Mucosa of descending colon (tissue), 3 donors: ENCODE data around the gene BACE1-AS. TPM values are rescaled to one million over a fixed set of nuclear protein-coding genes. Genes with fewer than 3 reads are reported as not detected.

ENCODE experiments used
- ATAC-seq: fragments of 200-7000 bp; cut with Tn5 transposase; one replicate; pipeline ENCODE4 v1.9.1; 2020; ENCODE audit warnings: mild to moderate bottlenecking, moderate library complexity
- DNase-seq, 3 donors: peaks; one replicate each; pipeline ENCODE4 v3.0.0-alpha.2; 2020
- H3K36me3 ChIP-seq: fragments of 200-600 bp; one replicate; pipeline ENCODE4 v1.8.0; 2021; ENCODE audit warnings: low read depth, mild to moderate bottlenecking
- H3K4me1 ChIP-seq: fragments of 200-600 bp; one replicate; pipeline ENCODE4 v1.8.0; 2021; ENCODE audit warnings: low read depth, mild to moderate bottlenecking
- H3K4me3 ChIP-seq: fragments of 200-600 bp; one replicate; pipeline ENCODE4 v1.8.0; 2021; ENCODE audit warnings: mild to moderate bottlenecking
- H3K9me3 ChIP-seq: fragments of 200-600 bp; one replicate; pipeline ENCODE4 v1.8.0; 2021; ENCODE audit warnings: mild to moderate bottlenecking
- intact Hi-C, 2 donors: fragments of 100-400 bp; cut with DNase I in 1 of 2; cut with micrococcal nuclease in 1 of 2; formaldehyde crosslinking; loops; one replicate each; pipeline versions ENCODE4 v1.11.0 to v1.11.1; 2022; cut with DNase I, micrococcal nuclease
- total RNA-seq, 3 donors: library from RNA; stranded (reverse); fragmentation: NEBNext Ultra II Directional in 2 of 3; extraction: Animal tissue kit (Norgen Biotek cat#: 25700) in 2 of 3; gene quantifications; one replicate each; pipeline versions ENCODE4 v1.2.1 to v1.2.4, GENCODE V29; 2021 to 2023
- TF ChIP-seq, protein P1 (sequence below): fragments of 200-600 bp; IDR thresholded peaks from one replicate; pipeline ENCODE4 v1.8.0; 2022; ENCODE audit warnings: antibody characterized with exemption, mild to moderate bottlenecking
- donor health status: DM: no; HTN: no; CAD: no; lungs with moderate emphysema.
- donor health status: DM: no; HTN: no; CAD: no.
- donor health status: DM: no; HTN: yes; CAD: no.

BACE1-AS gene
- total RNA-seq, 3 donors from 2014 or later: 6.9 to 11.3 (median 7.4) TPM

- Histone ChIP-seq H3K36me3 (no peaks in the 10 kb centered on the region), H3K4me3 (no peak overlapping the region), H3K4me1 (peaks cover 8% of the 10 kb centered on the region), H3K9me3 (no peaks in the 10 kb centered on the region)
- ATAC-seq (peak; percentile 57), DNase-seq (no peak)
- intact Hi-C loops: no loop called here
- TF ChIP-seq, protein P1, sequence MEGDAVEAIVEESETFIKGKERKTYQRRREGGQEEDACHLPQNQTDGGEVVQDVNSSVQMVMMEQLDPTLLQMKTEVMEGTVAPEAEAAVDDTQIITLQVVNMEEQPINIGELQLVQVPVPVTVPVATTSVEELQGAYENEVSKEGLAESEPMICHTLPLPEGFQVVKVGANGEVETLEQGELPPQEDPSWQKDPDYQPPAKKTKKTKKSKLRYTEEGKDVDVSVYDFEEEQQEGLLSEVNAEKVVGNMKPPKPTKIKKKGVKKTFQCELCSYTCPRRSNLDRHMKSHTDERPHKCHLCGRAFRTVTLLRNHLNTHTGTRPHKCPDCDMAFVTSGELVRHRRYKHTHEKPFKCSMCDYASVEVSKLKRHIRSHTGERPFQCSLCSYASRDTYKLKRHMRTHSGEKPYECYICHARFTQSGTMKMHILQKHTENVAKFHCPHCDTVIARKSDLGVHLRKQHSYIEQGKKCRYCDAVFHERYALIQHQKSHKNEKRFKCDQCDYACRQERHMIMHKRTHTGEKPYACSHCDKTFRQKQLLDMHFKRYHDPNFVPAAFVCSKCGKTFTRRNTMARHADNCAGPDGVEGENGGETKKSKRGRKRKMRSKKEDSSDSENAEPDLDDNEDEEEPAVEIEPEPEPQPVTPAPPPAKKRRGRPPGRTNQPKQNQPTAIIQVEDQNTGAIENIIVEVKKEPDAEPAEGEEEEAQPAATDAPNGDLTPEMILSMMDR: no peak
These were observed 21.9 kb downstream of the BACE1-AS start for GRCh38 chr11:117313091-117313490.

DNA sequence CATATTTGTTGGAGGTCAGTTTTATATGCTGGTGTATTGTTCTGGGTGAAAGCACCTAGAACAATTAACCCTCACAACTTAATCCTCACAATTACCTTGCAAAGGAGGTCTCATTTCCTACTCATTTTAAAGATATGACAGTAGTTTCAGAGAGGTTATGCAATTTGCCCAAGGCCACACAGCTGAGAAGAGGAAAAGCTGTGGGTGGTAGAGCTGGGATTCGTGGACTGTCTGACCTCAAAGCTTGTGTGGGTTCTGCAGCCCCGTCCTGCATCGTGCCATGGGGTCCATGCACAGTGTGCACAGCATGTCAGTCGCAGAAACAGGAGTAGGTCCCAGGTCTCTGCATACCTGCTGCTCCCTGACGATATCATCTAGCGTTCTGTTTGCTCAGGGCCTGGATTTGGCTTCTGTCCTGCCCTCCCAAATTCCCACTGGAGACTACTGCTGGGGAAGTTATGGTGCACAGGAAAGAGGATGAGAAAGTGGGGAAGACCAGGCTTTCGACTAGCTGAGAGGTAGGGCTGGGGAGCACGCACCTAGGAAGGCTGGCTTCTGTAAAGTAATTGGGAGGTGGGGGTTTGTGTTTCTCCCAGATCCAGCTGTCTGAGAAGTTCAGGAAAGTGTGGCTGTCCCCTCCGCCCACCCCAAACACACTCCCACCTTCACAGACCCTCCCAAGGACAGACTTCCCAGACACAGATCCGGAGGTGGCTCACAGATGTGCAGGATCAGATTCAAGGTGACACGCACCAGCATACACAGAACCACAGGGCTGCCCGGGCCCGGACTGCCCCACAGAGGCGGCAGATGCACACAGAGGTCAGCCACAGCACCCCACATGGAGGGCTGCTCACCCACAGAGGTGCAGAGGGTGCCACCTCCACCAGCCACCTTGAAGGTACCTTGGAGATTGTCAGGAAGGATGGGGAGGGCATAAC, 23.0 kb downstream of the BACE1-AS start:
- DNase-seq (no peak), ATAC-seq (no peak)
- intact Hi-C loops: no loop called here
- no peaks in the 10 kb centered on the region for H3K9me3 ChIP-seq
- TF ChIP-seq, protein P1: no peak
- H3K4me3 ChIP-seq: no peak overlapping the region
- H3K4me1 ChIP-seq: peaks cover 8% of the 10 kb centered on the region
- no peaks in the 10 kb centered on the region for H3K36me3 ChIP-seq

- ATAC-seq (no peak), DNase-seq (no peak)
- peaks cover 8% of the 10 kb centered on the region for H3K4me1 ChIP-seq
- no peaks in the 10 kb centered on the region for H3K36me3 ChIP-seq
- TF ChIP-seq, protein P1: no peak
- H3K4me3 ChIP-seq: no peak overlapping the region
- intact Hi-C loops: no loop called here
- no peaks in the 10 kb centered on the region for H3K9me3 ChIP-seq
These were observed 23.7 kb downstream of the BACE1-AS start for GRCh38 chr11:117314840-117315239.

DNA sequence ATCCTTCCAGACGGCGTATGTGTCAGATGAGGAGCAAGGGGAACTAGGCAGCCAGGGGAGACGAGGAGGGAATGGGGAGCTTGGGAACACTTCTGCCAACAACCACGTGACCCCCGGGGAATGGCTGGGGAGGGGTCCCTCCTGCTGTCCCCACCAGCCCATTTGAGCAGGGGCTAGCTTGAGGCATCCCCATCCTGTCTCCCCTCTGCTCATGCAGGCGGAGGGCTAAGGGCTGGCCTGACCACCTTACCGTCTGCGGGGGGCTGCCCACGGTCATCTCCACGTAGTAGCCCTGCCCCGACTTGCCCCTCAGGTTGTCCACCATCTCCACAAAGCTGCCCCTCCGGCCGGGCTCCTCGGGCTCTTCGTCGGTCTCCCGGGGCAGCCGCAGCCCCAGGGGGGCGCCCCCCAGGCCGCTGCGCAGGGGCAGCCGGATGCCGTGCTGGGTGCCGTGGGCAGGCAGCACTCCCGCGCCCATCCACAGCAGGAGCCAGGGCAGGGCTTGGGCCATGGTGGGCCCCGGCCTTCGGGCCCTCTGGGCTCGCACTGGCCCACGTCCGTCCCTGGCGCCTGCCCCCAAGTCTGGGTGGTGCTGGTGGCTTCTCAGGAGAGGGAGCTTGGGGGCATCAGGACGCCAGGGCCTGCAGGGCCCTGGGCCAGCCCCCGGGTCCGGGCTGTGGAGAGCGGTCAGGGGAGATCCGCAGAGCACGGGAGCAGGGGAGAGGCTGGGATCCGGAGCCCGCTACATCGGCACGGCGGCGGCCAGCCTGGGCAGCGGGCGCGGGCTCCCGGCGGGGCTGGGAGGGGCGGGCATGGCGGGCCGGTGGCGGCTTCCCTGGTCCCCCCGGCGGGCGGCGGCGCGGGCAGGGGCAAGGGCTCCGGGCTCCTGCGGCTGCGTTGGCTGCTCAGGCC, 24.4 kb downstream of the BACE1-AS start:
- H3K9me3 ChIP-seq: no peaks in the 10 kb centered on the region
- ATAC-seq (peak; percentile 68), DNase-seq (peak in 1 of 3 donors; percentile 35)
- no peaks in the 10 kb centered on the region for H3K36me3 ChIP-seq
- peak overlapping the region; percentile 44 for H3K4me3 ChIP-seq
- peaks cover 8% of the 10 kb centered on the region for H3K4me1 ChIP-seq
- intact Hi-C loops: no loop called here
- TF ChIP-seq, protein P1: no peak

GRCh38 chr11:117316197-117316961, 25.2 kb downstream of the BACE1-AS start, which contains the start of gene BACE1:
Gene BACE1 (minus strand): TSS chr11:117316256. CDS start chr11:117315795, 461 bp downstream.
- Histone ChIP-seq H3K4me3 (peak within 1 kb of the TSS; percentile 44), H3K4me1 (peaks cover 8% of the 10 kb centered on the region), H3K9me3 (no peaks in the 10 kb centered on the region), H3K36me3 (no peaks in the 10 kb centered on the region)
- peak; percentile 86 for ATAC-seq
- intact Hi-C loops: no loop called here
- peak; percentile 75 to 78 (median 77) for DNase-seq
- TF ChIP-seq, protein P1: no peak
